Activated T-cell treated with anti-CD3 and anti-CD28 coated beads, Interleukin-2, amount 50 U/mL, for 48 hours (primary cell): Measurements from ENCODE around the gene MTA3.

Experiments
- DNase-seq, 2 experiments: peaks; one replicate each; pipeline ENCODE4 v3.0.0-alpha.2; 2020

The MTA3 gene

DNA sequence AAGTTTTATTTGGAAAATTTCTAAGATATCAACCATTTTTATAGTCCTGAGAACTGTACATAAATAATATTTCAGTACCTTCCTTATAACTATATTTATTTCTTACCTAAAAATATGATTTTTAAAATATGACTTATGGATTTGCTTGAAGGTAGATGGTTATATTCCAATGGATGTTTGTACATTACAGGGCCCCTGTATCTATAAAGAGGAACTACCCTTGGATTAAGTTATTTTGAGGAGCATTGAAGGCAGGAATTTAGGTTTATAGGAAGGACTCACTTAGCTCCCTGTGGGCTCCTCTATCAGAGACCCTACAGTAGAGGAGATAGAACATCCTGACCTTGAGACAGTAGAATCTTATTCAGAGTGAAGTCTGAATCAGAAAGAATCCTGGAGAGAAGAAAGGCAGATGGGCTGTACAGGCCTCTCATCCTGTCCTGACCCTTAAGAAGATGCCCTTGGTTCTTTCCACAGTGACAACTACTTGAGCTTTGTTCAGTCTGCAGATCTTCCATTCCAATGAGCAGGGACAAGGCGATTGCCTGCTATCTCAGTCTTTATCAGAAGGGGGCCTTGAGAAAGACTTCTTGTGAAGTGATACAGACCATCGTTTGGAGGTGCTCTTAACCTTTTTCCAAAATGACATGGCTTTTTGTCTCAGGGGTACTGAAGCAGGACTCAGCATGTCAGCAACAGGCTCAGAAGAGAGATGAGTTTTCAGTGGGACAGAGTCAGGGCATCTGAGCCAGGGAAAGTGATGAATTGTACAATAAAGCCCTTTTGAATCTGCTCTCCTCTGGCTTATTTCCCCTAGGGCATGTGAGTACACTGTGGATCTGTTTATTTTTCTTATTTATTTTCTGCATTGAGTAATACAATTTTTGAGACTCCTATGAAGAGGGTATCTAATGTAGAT, 174.6 kb downstream of the MTA3 start:
- DNase-seq: no peak

DNA sequence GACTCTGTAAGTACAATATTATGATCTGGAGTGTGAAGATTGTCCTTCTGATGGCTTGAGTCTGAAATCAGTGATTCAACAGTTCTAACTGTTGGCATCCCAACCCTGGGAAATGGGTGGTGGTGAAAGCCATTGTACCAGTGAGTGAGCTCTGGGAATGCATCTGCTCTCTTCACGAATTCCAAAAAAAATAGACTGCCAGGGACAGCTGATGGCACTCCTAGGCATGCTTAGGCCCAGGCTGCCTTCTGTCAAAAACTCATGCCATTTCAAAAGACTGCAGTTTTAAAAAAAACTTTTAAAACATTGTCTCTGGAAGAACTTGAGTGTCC, 175.2 kb downstream of the MTA3 start:
- DNase-seq: no peak

DNA sequence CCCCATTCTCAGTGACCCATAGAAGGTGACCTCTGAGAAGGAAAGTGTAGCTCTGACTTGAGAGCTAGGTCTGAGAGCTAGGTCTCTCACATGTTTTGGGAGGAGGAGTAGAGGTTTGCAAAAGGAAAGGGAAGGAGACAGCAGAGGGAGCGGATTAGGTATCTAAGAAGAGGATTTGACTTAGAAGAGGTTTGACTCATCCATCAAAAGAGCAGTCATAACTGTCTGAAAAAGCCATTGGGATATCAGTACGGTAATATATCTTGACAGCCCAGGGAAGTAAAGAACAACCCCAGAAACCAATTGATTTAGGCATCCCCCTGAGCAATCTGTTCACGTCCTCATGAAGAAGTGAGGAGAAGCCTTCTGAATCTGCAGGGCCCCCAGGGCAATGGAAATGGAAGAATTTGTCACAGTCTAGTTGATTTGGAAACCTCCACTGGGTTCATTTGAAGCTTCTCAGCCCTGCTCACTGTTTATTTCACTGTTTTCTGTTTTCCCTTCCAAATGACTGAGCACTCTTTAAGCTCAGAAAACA, 176.2 kb downstream of the MTA3 start:
- no peak for DNase-seq

- DNase-seq: no peak
These were observed 179.0 kb downstream of the MTA3 start for GRCh38 chr2:42747422-42747821.

GRCh38 chr2:42748840-42749239, 180.4 kb downstream of the MTA3 start:
- no peak for DNase-seq

GRCh38 chr2:42752314-42752713, 183.9 kb downstream of the MTA3 start:
- no peak for DNase-seq

- DNase-seq: no peak
These were observed 184.7 kb downstream of the MTA3 start for GRCh38 chr2:42752816-42753813.

- no peak for DNase-seq
These were observed 185.8 kb downstream of the MTA3 start for GRCh38 chr2:42754021-42754775.

DNA sequence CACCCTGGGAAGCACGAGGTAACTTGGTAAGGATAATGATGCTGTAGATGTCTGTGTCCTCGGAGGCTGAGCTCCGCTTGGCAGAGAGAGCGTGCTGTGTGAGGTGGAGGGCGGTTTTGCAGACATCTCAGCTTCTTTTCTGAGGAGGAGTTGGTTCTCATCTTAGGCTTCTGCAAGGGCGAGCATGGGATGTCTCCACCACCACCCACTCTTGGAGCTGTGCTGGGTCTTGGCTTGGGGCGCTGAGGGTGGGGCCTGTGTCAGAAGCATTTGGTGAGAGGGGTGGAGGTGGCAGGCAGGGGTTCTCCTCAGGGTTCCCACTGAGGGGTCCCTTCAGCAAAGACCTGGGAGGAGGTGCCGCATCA, 186.3 kb downstream of the MTA3 start:
- DNase-seq: no peak

DNA sequence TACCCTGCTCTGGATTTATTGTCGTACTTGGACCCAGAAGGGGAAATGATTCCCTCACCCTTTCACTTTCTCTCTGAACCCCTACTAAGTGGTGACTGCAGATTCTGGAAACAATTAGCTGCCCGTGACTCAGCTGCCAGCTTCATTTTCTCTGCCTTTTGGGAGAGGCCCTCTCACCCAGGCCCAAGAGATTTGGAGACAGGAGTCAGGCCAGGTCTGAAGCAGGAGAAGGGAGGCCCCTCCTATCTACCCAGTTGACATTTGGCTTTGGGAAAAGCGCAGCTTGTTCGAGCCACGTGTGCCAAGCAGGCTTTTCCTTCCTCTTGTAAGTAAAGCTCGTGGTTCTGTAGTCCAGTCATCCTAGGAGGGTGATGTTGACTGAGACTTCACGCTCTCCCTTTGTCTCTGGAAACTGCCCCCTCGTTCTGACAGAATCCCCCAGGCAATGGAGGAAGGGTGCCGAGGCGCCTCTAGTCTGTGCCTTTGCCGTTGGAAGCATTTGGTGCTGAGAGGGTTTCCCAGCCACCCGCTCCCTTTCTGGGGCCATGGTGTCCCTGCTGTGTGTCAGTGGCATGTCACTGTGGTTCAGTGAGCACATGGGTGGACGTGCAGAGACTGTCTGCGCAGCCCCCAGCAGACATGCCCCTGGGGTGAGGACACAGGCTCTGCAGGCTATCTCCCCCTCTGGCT, 186.9 kb downstream of the MTA3 start:
- peak; percentile 33 to 42 for DNase-seq

DNA sequence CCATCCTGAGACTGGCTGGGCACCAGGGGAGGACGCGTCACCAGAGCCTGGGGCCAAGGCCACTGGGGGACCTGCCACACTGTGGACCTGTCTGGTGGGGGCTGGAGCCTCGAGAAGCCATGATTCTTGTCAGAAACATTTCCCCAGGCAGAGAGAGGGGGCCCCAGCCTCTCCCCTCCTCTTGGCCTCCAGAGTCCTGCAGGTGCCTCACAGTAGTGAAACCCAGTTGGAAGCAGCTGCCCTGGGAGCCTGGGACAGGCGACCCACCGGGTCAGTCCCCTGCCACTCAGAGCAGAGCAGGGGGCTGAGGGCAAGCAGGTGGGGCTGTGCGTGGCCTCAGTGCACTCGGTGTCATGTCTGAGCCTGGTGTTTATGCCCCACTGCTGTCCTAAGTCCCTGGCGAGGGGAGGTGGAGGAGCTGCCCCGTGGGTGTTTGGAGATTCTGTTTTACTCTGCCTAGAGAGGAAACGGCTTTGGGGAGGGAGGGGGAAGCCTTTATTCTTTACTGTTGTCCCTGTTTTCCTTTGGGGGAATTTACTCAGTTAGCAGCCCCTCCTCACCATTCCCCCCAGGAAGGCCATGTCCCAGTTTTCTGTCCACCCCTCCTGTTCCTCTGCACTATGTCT, 187.8 kb downstream of the MTA3 start:
- DNase-seq: no peak

DNA sequence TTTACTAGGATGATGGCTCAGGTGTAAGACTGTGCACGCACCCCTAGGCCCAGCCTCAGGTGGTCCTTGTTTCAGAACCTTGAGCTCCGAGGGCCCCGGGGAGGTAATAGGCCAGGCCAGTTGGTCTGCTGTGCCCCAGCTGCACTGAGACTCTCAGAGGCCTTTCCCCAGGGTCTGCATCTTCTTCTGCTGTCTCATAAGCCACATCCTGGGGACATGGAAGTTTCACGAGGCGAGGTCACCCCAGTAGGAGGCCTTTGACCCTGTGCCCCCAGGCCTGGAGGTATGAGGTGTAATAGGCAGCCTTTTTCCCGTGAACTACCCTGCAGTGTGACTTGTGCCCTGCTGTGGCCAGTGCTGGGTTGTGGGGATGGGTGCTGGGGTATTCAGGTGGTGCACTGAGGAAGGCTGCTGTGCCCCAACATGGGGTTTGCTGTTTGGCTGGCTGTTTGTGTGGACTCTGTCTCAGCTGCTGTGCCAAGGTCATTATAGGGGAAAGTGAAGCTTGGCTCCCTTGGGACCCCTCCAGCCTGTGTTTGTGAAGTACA, 188.6 kb downstream of the MTA3 start:
- no peak for DNase-seq

GRCh38 chr2:42757981-42758740, 189.7 kb downstream of the MTA3 start:
- no peak for DNase-seq

DNA sequence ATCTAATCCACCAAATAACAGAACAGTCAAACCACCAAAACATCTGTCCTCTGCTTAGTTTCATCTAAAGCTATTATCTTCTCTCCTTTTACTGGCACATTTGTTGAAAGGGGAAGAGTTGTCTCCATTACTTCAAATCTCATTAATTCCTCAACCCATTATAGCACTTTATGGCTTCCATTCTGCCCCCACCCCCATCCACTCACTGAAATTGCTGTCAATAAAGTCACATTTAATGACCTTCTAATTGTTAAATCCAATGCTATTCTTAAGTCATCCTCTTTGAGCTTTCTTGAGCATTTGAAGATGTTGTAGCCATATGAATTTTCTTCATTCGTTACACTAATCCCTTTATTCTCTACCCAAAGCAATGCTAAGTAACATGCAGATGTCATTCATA, 190.3 kb downstream of the MTA3 start:
- DNase-seq: no peak

DNA sequence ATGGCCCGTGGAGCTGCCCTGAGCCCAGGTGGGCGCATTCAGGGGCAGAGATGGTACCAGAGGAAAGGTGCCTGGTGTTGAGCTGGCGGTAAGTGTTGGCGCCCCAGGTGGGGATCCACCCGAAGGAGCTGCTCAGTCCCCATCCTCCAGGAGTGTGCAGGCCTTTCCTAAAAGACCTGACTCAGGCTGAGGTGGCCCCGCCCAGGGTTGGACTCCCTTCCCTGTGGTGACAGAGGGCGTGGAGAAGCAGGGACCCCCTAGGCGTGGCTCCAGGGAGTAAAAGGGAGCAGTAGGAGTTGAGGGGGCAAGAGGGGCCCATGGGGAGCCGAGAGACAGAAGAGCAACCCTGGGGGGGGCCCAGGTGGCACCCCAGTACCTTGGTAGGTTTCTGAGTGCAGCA, 193.1 kb downstream of the MTA3 start:
- no peak for DNase-seq

- no peak for DNase-seq
These were observed 193.7 kb downstream of the MTA3 start for GRCh38 chr2:42762155-42762554.

- no peak for DNase-seq
These were observed 194.7 kb downstream of the MTA3 start for GRCh38 chr2:42762823-42763804.

DNA sequence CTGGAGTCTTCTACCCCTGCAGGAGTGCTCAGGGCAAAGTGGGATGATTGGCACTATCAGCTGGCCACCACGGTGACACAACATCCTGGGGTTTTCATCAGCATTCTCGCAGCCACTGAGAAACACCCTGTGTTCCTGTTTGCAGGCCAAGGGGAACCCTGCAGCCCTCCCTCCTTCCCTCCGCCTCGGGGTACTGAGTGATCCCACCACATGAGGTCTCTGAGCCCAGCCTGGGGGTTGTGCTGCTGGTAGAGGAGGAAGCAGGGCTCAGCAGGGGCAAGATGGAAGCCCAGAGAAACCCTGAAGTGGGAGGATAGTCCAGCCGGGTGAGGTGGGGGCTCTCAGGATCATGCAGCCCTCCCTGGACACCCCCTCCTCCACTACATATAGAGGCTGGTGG, 195.7 kb downstream of the MTA3 start, which contains the start of gene OXER1:
Gene OXER1 (minus strand): TSS at position 40 of the 400 bp plus-strand sequence. CDS start 73 bp downstream, outside the sequence.
- no peak for DNase-seq

DNA sequence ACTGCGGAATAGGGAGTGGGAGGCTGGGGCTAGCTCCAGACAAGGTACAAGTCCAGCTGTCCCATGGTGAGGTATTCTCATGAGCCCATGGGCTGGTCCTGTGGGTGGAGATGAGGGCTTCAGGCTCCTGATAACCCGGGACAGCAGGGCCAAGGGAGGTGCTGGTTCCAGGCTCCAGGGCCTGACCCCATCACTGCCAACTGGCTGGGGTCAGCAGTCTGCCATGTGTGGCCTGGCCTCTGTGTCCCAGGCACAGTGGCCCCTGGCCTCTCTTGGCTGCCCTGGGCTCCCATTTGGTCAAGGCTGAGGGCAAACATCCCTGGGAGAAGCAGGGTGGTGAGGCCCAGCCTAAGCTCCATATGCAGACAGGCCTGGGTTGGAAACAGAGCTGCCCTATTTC, 196.5 kb downstream of the MTA3 start:
- no peak for DNase-seq
